GM12865 (cell line): ENCODE measurements around the gene CST3.
"Not testable (repeated sequence)": the region's sequence is repeated elsewhere in the genome, so short reads cannot be mapped to it uniquely, and the experiment has no call there.

ENCODE experiments used
- DNase-seq: peaks from one replicate; pipeline ENCODE4 v3.0.0; 2010; ENCODE audit warnings: low read depth
- H3K4me3 ChIP-seq: 2 replicates; pipeline ENCODE4 v1.5.1; 2011; ENCODE audit warnings: mild to moderate bottlenecking, low read depth, low read length, control low read depth
- CTCF ChIP-seq: IDR thresholded peaks from 2 replicates; pipeline ENCODE4 v1.5.1; 2011; ENCODE audit warnings: low read length, control low read depth, low read depth, inconsistent platforms; ENCODE audit not compliant: insufficient read depth; ENCODE audit errors: missing control alignments

CST3 gene

GRCh38 chr20:23639490-23639958 is 1.8 kb upstream of the CST3 start:
- no peak for DNase-seq
- H3K4me3 ChIP-seq: no peak overlapping the region
- no peak for TF ChIP-seq CTCF

GRCh38 chr20:23638309-23638708 is 554 bp upstream of the CST3 start:
- TF ChIP-seq CTCF: no peak
- no peak for DNase-seq
- H3K4me3 ChIP-seq: no peak overlapping the region

GRCh38 chr20:23636908-23637281 is 860 bp downstream of the CST3 start:
- no peak for TF ChIP-seq CTCF
- peak overlapping the region; percentile 61 for H3K4me3 ChIP-seq

GRCh38 chr20:23636182-23636907 is 1.4 kb downstream of the CST3 start:
- no peak overlapping the region for H3K4me3 ChIP-seq
- no peak for TF ChIP-seq CTCF
- no peak for DNase-seq

More at GRCh38 chr20:23636908-23637281, 860 bp downstream of the CST3 start:
- no peak for DNase-seq

- H3K4me3 ChIP-seq, DNase-seq: not testable (repeated sequence)
Measured at GRCh38 chr20:23635768-23636090, 2.0 kb downstream of the CST3 start.

GRCh38 chr20:23634985-23635767 is 2.6 kb downstream of the CST3 start:
- no peak for DNase-seq
- no peak for TF ChIP-seq CTCF
- H3K4me3 ChIP-seq: no peak overlapping the region

GRCh38 chr20:23634044-23634801 is 3.5 kb downstream of the CST3 start:
- DNase-seq: no peak
- TF ChIP-seq CTCF: no peak

More at GRCh38 chr20:23634044-23634801, 3.5 kb downstream of the CST3 start:
- no peak overlapping the region for H3K4me3 ChIP-seq
